Left lung (tissue), 10 donors: Measurements from ENCODE around the gene ERI3. TPM values are rescaled to one million over a fixed set of nuclear protein-coding genes. Genes with fewer than 3 reads are reported as not detected.

Source experiments
- ATAC-seq: fragments of 200-7000 bp; cut with Tn5 transposase; one replicate; pipeline ENCODE4 v1.9.1; 2020; ENCODE audit warnings: moderate library complexity
- DNase-seq, 4 donors: peaks; one replicate each; pipeline ENCODE4 v3.0.0-alpha.2; 2013 to 2020
- H3K27ac ChIP-seq, 2 donors: fragments of 200-600 bp; sonication (generic) in 1 of 2; one replicate each; pipeline versions ENCODE4 v1.5.0 to v1.8.0; 2020 to 2021
- H3K27me3 ChIP-seq, 2 donors: fragments of 200-600 bp; sonication (generic) in 1 of 2; one replicate each; pipeline versions ENCODE4 v1.5.0 to v1.8.0; 2020 to 2021
- H3K36me3 ChIP-seq, 2 donors: fragments of 200-600 bp; sonication (generic) in 1 of 2; one replicate each; pipeline versions ENCODE4 v1.5.0 to v1.8.0; 2020 to 2021
- H3K4me1 ChIP-seq, 2 donors: fragments of 200-600 bp; one replicate each; pipeline ENCODE4 v1.8.0; 2021
- H3K4me3 ChIP-seq, 2 donors: fragments of 200-600 bp; sonication (generic) in 1 of 2; one replicate each; pipeline versions ENCODE4 v1.5.0 to v1.8.0; 2020 to 2021; ENCODE audit warnings: mild to moderate bottlenecking in 1 of 2
- H3K9me3 ChIP-seq, 2 donors: fragments of 200-600 bp; sonication (generic) in 1 of 2; one replicate each; pipeline versions ENCODE4 v1.5.0 to v1.8.0; 2020 to 2021
- intact Hi-C, 2 donors: fragments of 100-400 bp; cut with DNase I; formaldehyde crosslinking; loops; one replicate each; pipeline versions ENCODE4 v1.11.2 to v1.14.2; 2022
- polyA plus RNA-seq, 6 donors: library from polyadenylated mRNA; unstranded; fragments of 120-200 nt; gene quantifications; one replicate each; pipeline ENCODE4 v1.2.1, GENCODE V29; 2013; ENCODE audit not compliant: insufficient read length in 6 of 6
- total RNA-seq, 2 donors: library from RNA; stranded (reverse); fragmentation: NEBNext Ultra II Directional; extraction: Animal tissue kit (Norgen Biotek cat#: 25700); gene quantifications; one replicate each; pipeline ENCODE4 v1.2.1, GENCODE V29; 2021
- TF ChIP-seq, protein P1 (sequence below), 2 donors: fragments of 200-600 bp; sonication (generic) in 1 of 2; IDR thresholded peaks; one replicate each; pipeline versions ENCODE4 v1.5.0 to v1.8.0; 2021; ENCODE audit warnings: antibody characterized with exemption in 2 of 2
- donor health status: DM: no; HTN: yes; CAD: no.
- donor health status: DM: no; HTN: no; CAD: no.

The ERI3 gene
- total and polyA plus RNA-seq, 8 donors, result 44.5 to 70.7 (median 65.3) TPM

DNA sequence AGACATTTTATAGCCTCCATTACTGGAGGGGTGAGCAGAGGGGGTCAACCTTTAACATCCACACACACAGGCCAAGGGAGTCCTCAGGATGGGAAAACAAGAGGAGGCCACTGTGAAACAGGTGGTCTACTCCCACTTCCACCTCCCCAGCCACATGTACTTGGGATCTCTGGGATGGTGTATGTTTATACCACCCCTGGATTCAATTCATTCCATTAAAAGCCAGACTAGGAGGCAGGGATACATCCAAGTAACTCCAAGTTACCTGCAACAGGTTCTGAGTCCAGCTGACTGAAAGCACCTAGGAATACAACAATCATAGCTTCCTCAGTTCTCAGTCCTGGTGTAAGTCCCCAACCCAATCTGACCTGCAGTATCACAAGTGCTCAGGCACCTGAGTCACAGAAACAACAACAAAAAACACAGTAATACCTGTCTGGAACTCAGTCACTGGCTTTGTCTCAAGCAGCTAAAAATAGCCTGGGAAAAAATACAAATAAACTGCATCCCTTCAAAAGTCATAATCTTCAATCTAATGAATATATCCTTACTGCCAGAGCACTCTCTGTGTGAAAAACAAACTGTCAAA lies 9.8 kb downstream of the ERI3 start:
- no peak overlapping the region for H3K27ac ChIP-seq
- H3K4me1 ChIP-seq, result no peaks in the 10 kb centered on the region
- DNase-seq, result no peak
- H3K4me3 ChIP-seq, result no peak overlapping the region
- no peaks in the 10 kb centered on the region for H3K36me3 ChIP-seq
- no peak for ATAC-seq
- H3K27me3 ChIP-seq, result no peaks in the 10 kb centered on the region
- H3K9me3 ChIP-seq, result no peaks in the 10 kb centered on the region
- TF ChIP-seq, protein P1, sequence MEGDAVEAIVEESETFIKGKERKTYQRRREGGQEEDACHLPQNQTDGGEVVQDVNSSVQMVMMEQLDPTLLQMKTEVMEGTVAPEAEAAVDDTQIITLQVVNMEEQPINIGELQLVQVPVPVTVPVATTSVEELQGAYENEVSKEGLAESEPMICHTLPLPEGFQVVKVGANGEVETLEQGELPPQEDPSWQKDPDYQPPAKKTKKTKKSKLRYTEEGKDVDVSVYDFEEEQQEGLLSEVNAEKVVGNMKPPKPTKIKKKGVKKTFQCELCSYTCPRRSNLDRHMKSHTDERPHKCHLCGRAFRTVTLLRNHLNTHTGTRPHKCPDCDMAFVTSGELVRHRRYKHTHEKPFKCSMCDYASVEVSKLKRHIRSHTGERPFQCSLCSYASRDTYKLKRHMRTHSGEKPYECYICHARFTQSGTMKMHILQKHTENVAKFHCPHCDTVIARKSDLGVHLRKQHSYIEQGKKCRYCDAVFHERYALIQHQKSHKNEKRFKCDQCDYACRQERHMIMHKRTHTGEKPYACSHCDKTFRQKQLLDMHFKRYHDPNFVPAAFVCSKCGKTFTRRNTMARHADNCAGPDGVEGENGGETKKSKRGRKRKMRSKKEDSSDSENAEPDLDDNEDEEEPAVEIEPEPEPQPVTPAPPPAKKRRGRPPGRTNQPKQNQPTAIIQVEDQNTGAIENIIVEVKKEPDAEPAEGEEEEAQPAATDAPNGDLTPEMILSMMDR (IDR thresholded peaks at IDR 0.05), result no peak
- intact Hi-C loops, result no loop called here

DNA sequence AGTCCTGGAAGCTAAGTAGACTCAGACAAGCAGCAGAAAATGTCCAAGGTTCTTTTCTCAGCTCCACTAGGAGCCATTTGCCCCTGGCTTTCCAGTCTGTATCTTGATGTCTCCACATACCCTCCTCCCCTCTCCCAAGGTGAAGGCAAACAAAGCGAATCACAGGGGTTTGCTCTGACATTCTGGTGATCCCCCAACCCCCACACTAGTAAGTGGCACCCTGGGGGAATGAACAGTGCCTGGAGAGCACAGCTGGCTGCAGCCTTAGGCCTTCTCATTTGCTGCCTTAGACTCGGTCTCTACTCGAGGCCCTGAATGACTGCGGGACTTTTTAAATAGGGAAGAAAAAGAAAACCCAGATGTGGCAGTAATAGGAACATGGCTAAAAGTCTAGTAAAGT lies 15.3 kb downstream of the ERI3 start:
- no peak overlapping the region for H3K27ac ChIP-seq
- H3K27me3 ChIP-seq, result no peaks in the 10 kb centered on the region
- ATAC-seq, result no peak
- TF ChIP-seq, protein P1 (IDR thresholded peaks at IDR 0.05), result no peak
- intact Hi-C loops, result no loop called here
- peaks cover 4 to 42% of the 10 kb centered on the region in 2 donors for H3K36me3 ChIP-seq
- no peak for DNase-seq
- no peaks in the 10 kb centered on the region for H3K4me1 ChIP-seq
- no peaks in the 10 kb centered on the region for H3K9me3 ChIP-seq
- no peak overlapping the region for H3K4me3 ChIP-seq

DNA sequence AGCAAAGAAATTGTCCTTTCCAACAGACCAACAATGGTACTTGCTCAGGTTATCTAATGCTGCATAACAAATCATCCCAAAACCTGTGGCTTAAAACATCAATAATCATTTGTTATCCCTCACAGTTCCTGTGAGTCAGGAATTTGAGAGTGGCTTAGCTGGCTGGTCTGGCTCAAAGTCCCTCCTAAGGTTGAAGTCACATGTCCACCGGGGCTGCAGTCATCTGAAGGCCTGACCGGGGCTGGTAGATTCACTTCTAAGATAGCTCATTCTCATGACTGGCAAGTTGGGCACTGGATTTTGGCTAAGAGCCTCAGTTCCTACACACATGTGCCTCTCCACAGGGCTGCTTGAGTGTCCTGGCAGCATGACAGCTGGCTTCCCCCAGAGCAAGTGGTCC lies 16.9 kb downstream of the ERI3 start:
- H3K4me1 ChIP-seq, result no peaks in the 10 kb centered on the region
- intact Hi-C loops, result no loop called here
- H3K27me3 ChIP-seq, result no peaks in the 10 kb centered on the region
- H3K4me3 ChIP-seq, result no peak overlapping the region
- ATAC-seq, result no peak
- H3K36me3 ChIP-seq, result peaks cover 4 to 52% of the 10 kb centered on the region in 2 donors
- DNase-seq, result no peak
- H3K27ac ChIP-seq, result no peak overlapping the region
- no peaks in the 10 kb centered on the region for H3K9me3 ChIP-seq
- TF ChIP-seq, protein P1 (IDR thresholded peaks at IDR 0.05), result no peak

DNA sequence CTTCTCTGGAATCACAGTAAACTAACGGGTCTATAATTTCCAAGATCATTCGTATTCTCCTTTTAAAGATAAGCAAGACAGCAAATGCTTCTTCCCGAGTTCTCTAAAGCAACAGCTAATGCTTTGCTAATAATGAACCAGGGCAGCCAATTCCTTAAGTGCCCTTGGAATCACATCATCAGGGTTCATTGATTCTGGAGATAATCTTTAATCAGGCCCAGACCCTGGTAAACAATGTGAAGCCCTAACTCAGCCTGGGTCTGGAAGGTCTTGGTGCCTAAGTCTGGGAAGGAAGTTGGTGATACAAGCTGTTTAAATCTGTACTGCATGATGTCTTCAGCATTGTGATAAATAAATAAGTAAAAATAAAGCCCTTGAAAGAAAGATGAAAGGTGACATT lies 18.4 kb downstream of the ERI3 start:
- no peaks in the 10 kb centered on the region for H3K4me1 ChIP-seq
- no peak overlapping the region for H3K27ac ChIP-seq
- intact Hi-C loops, result no loop called here
- H3K4me3 ChIP-seq, result no peak overlapping the region
- no peak for ATAC-seq
- no peaks in the 10 kb centered on the region for H3K9me3 ChIP-seq
- peaks cover 4 to 58% of the 10 kb centered on the region in 2 donors for H3K36me3 ChIP-seq
- H3K27me3 ChIP-seq, result no peaks in the 10 kb centered on the region
- TF ChIP-seq, protein P1 (IDR thresholded peaks at IDR 0.05), result no peak
- no peak for DNase-seq

DNA sequence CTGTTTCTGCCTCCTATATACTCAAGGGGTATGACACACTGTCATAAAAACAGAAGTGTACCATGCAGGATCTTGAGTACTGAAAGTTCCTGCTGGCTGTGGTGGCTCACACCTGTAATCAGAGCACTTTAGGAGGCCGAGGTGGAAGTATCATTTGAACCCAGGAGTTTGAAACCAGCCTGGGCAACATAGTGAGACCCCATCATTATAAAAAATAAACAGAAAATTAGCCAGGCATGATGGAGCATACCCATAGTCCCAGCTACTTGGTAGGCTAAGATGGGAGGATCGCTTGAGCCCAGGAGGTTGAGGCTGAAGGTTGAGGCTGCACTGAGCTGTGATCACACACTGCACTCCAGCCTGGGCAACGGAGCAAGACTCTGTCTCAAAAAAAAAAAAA lies 20.1 kb downstream of the ERI3 start:
- H3K36me3 ChIP-seq, result peaks cover 4 to 58% of the 10 kb centered on the region in 2 donors
- H3K9me3 ChIP-seq, result no peaks in the 10 kb centered on the region
- DNase-seq (no peak), ATAC-seq (no peak)
- TF ChIP-seq, protein P1 (IDR thresholded peaks at IDR 0.05), result no peak
- no peaks in the 10 kb centered on the region for H3K4me1 ChIP-seq
- intact Hi-C loops, result no loop called here
- H3K27ac ChIP-seq, result no peak overlapping the region
- no peak overlapping the region for H3K4me3 ChIP-seq
- no peaks in the 10 kb centered on the region for H3K27me3 ChIP-seq
